Embryonic facial prominence (tissue), 1 donor: ENCODE data around the gene OR2J2.
"Not testable (repeated sequence)": the region's sequence is repeated elsewhere in the genome, so short reads cannot be mapped to it uniquely, and the experiment has no call there.

ENCODE experiments used
- DNase-seq: peaks from one replicate; pipeline ENCODE4 v3.0.0-alpha.2; 2016; ENCODE audit errors: extremely low spot score

The OR2J2 gene

GRCh38 chr6:29170607-29171006 lies at the start of gene OR2J2:
Gene OR2J2 (plus strand): TSS chr6:29170907. CDS start chr6:29173636, 2,729 bp downstream.
- not testable (repeated sequence) for DNase-seq

GRCh38 chr6:29129326-29130012 lies 41.2 kb upstream of the OR2J2 start:
- DNase-seq: no peak

DNA sequence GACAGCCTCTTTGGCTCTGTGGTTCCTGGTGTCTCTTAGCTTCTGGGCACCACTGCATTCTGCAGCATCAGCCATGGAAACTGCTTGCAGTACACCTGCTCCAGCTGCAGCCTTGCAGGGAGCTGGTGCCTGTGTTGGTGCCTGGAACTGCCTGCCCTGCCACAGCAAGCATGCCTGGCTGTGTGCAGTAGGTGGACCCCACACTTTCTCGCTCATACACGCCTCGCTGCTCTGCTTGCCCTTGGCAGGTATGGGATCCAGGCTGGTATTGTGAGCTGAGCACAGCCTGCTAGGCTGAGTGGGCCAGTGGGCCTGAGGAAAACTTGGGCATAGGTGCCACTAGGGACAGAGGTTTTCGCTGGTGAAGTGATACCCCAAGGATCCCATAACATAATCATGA lies 40.1 kb upstream of the OR2J2 start:
- DNase-seq: no peak

DNA sequence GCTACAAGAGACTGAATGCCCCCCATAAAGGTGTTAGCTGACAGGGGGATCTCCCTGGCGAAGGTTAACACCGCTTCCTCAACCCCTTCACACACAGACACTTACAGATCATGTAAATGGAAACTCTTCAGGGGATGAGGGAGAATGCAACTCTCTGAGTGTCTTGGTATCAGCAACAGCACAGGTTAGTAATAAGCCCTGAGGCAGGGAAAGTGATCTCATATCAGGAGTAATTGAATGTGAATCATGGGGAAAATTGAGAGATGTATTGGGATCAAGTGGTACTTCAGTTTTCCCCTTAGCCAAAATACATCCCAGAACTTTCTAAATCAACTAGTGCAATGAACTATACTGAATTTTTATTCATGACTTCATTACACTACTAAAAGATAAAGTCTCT lies 39.0 kb upstream of the OR2J2 start:
- DNase-seq: no peak

DNA sequence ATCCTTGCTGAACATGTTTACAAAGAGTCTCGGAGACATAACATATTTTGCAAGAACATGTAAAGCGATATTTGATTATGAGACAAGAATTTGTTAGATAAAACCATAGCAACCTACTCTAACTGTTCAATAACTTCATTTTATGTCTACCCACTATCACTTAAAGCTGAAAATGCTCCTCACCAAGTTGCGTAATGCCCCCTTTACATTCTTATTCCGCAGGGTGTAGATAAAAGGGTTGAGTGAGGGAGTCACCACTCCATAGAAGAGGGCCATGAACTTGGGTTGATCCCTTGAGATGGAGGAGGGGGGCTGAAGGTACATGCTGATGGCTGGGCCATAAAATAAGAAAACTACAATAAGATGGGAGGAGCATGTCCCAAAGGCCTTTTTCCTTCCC lies 33.0 kb upstream of the OR2J2 start:
- no peak for DNase-seq

- no peak for DNase-seq
These were observed 29.1 kb upstream of the OR2J2 start for GRCh38 chr6:29141606-29142005.

GRCh38 chr6:29142309-29142708 lies 28.4 kb upstream of the OR2J2 start:
- DNase-seq: no peak

DNA sequence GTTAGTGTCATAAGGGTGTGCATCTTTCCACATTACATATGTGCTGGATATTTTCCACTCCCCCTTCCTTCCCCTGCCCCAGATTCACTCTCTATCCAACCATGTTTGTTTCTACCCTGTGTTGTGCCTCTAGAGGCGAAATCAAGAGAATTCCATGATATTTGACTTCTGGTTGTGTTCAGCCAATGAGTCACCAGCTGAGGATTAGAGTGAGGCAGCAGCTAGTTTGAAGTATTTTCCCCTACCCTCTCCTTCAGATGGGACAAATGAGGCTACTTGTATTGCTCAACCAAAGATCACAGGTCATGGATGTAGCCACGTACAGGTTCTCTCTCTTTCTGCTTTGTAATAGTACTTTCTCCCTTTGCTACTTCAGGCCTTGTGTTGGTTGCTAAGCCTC lies 24.5 kb upstream of the OR2J2 start:
- no peak for DNase-seq

GRCh38 chr6:29147074-29147473 lies 23.6 kb upstream of the OR2J2 start:
- DNase-seq: no peak

- DNase-seq: not testable (repeated sequence)
These were observed 21.3 kb upstream of the OR2J2 start for GRCh38 chr6:29149444-29149843.

DNA sequence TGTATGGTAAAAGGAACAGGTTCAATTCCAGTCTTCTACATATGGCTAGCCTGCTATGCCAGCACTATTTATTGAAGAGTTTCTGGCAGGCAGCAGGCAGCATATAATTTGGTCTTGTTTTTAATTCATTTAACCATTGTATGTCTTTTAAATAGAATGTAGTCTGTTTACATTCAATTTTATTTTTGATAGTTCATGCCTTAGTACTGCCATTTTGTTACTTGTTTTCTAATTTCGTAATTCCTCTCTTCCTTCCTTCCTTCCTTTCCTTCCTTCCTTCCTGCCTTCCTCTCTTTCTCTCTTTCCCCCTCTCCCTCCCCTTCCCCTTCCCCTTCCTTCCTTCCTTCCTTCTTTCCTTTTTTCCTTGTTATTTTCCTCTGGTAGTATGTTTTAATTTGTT lies 17.6 kb upstream of the OR2J2 start:
- no peak for DNase-seq

GRCh38 chr6:29155182-29155581 lies 15.5 kb upstream of the OR2J2 start:
- not testable (repeated sequence) for DNase-seq

GRCh38 chr6:29159922-29160321 lies 10.8 kb upstream of the OR2J2 start:
- not testable (repeated sequence) for DNase-seq

- DNase-seq: not testable (repeated sequence)
These were observed 5.1 kb upstream of the OR2J2 start for GRCh38 chr6:29165571-29165970.

GRCh38 chr6:29171736-29172135 lies 1.0 kb downstream of the OR2J2 start:
- no peak for DNase-seq

DNA sequence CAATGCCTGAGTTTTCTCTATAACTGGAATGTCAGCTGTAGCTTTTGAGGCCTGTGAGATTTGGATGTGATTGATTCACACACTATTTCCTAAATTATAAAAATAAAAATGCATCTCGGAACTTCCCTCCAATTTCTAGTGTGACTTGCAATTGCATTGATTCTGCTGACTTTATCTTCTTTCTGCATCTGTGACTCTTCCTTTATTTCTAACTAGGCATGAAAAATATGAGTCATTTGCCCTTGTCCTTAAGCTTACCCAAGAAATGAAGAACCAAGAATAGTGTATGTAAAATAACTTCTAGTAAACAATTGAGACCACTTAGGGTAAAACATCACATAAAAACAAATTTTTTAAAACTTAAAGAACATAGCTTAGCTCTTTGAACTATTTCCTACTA lies 12.9 kb downstream of the OR2J2 start:
- DNase-seq: no peak

GRCh38 chr6:29188659-29189058 lies 18.0 kb downstream of the OR2J2 start:
- DNase-seq: not testable (repeated sequence)

DNA sequence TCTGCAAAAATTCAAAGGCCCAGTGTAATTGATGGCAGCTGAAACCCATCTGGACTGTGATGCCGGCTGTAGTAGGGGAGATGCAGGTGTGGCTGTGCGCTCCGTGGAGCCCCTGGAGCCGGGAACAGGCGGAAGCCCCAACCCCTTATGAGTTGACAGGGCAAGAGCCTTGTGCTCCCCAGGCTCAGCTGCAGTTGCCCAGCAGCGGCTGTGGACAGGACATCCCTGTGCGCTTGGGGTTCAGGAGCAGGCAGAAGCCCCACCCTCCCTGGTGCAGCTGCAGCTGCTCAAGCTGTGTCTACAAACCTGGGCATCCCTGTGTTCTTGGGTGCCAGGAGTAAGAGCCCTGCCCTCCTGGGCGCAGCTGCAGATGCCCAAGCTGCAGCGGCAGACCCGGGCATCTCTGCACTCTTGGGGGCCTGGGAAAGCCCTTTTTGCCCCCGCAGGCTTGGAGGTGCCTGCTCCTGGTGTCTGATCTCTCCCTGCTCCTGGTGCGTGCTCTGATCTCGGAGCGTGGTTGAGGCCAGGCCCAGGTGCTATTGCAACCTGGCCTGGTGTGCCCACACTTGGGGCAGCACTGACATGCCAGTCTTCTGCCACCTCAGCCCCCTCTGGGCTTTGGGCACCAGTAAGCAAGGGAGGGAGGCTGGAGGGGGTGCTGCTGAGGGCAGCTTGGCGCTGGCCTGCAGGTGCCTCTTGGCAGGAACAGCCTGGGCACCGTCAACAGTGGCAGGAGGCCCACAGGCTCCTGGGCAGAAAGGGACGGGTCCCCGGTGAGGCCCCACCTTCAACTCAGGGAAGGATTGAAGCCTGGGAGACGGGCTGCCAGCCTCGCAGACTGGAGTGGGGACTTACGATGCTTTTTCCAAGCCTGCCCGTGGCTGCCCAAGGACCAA lies 30.3 kb downstream of the OR2J2 start:
- DNase-seq: no peak

DNA sequence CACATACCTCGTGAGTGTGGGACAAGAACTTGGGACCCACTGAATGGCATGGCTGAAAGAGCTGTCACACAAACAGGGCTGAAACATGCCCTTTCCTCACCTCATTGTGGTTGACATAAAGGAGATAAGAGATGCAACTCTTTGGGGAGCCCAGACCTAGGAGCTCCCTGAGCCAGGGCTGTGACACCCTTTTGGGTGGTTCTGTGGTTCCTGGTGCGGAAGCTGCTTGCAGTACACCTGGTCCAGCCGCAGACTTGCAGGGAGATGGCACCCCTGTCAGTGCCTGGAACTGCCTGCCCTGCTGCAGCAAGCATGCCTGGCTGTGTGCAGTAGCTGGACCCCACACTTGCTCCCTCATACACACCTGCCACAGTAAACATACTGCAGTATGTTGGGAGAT lies 31.3 kb downstream of the OR2J2 start:
- no peak for DNase-seq

DNA sequence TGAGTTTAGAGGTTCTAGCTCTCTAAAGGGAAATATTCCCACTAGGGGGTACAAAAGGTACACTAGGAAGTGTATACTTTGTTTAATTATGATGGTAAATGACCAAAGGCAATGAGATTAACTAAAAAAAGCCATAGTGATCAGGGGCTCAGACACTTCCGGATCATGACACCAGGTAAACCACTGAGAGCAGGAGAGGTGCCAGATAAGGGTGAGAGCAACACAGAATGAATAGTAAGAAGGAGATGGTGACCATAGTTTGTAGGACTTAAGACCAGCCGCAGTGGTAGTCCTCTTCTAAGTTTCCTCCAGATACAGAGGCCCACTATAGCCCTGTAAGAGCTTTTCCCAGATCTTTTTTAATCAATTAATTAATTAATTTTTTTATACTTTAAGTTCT lies 40.8 kb downstream of the OR2J2 start:
- DNase-seq: no peak

DNA sequence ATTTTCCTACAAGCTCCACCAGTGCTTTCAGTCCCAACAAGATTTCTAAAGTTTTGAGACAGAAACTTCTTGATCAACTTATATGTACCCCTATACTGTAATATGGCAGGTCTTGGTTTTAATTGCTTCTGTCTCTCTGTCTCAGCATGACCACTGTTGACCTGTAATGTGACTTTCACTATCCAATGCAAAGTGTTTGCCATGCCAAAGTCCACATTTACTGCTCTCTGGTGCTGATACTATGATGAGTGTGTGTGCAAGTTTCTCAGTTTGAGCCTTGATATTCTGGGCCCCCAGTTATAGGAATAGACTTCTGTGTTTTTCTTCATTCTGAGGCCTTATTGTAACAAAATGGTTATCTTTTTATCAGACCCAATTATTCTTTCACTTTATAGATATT lies 45.8 kb downstream of the OR2J2 start:
- DNase-seq: no peak

- not testable (repeated sequence) for DNase-seq
These were observed 46.5 kb downstream of the OR2J2 start for GRCh38 chr6:29217242-29217641.

DNA sequence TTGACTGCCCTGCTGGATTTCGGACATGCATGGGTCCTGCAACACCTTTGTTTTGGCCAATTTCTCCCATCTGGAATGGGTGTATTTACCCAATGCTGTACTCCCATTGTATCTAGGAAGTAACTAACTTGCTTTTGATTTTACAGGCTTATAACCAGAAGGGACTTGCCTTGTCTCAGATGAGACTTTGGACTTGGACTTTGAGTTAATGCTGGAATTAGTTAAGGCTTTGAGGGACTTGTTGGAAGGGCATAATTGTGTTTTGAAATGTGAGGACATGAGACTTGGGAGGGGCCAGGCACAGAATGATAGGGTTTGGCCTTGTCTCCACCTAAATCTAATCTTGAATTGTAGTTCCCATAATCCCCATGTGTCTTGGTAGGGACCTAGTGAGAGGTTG lies 47.3 kb downstream of the OR2J2 start:
- DNase-seq: not testable (repeated sequence)
